HepG2 (cell line): Measurements from ENCODE around the gene CBX7. TPM values are rescaled to one million over a fixed set of nuclear protein-coding genes. Genes with fewer than 3 reads are reported as not detected.

ENCODE experiments used
- ATAC-seq: fragments of 200-7000 bp; cut with Tn5 transposase; 3 replicates; pipeline ENCODE4 v1.9.1; 2020; ENCODE audit warnings: mild to moderate bottlenecking, moderate library complexity
- BruUV-seq: library from RNA; stranded (reverse); fragments of 400-500 nt; replicated peaks from 2 replicates; lab custom pipeline; 2021; lab: Mats Ljungman, UMichigan
- CTCF ChIA-PET: fragments of 300-600 bp; formaldehyde crosslinking; extraction: SDS; loops from one replicate; lab custom pipeline; 2021; ENCODE audit warnings: low total read pairs, inconsistent platforms, low intra/inter-chr PET ratio; lab: Yijun Ruan, JAX
- POLR2A ChIA-PET: fragments of 350-600 bp; sonication (Branson Sonifier 250); formaldehyde crosslinking; loops from one replicate; lab custom pipeline; 2020; ENCODE audit warnings: antibody characterized with exemption, inconsistent platforms; lab: Yijun Ruan, JAX
- DNase-seq: peaks from one replicate; pipeline ENCODE4 v3.0.0-alpha.2; 2015; ENCODE audit warnings: low spot score
- FAIRE-seq: peaks from 3 replicates; lab custom pipeline; 2011; peaks lifted over from hg19 to GRCh38; lab: Jason Lieb, UNC
- H2AFZ ChIP-seq: one replicate; pipeline ENCODE4 v1.6.1; 2011; ENCODE audit warnings: low read length, inconsistent platforms
- H3K27ac ChIP-seq: fragments of 300-600 bp; 3 replicates; pipeline ENCODE4 v1.8.0; 2011; ENCODE audit warnings: mixed run types, mild to moderate bottlenecking, mixed read lengths, low read length, inconsistent platforms; ENCODE audit not compliant: insufficient read depth; ENCODE audit errors: extremely low read length
- H3K27me3 ChIP-seq, 2 experiments: fragments of 200-600 bp in 1 of 2; 2 replicates in 1 of 2; 3 replicates in 1 of 2; pipeline versions ENCODE4 v1.6.0 to v1.8.0; 2011; ENCODE audit warnings: low read length in 2 of 2, mild to moderate bottlenecking in 2 of 2, moderate library complexity in 2 of 2, inconsistent platforms in 1 of 2; ENCODE audit not compliant: insufficient read depth in 2 of 2, control insufficient read depth in 1 of 2
- H3K36me3 ChIP-seq, 2 experiments: fragments of 200-600 bp in 1 of 2; replicated peaks in 1 of 2; 2 replicates in 1 of 2; 3 replicates in 1 of 2; pipeline versions ENCODE4 v1.5.1 to v1.8.0; 2011; ENCODE audit warnings: low read length in 2 of 2, inconsistent platforms in 1 of 2; ENCODE audit not compliant: insufficient read depth in 2 of 2, control insufficient read depth in 1 of 2
- H3K4me1 ChIP-seq: 2 replicates; pipeline ENCODE4 v1.5.1; 2012; ENCODE audit warnings: low read length, inconsistent platforms; ENCODE audit not compliant: insufficient read depth
- H3K4me2 ChIP-seq: 2 replicates; pipeline ENCODE4 v1.6.0; 2011; ENCODE audit warnings: low read depth, low read length, inconsistent platforms
- H3K4me3 ChIP-seq, 3 experiments: fragments of 200-600 bp in 1 of 3; sonication (generic), shearing (Covaris generic) in 1 of 3; replicated peaks in 1 of 3; 2 replicates each; pipeline ENCODE4 v1.5.1; 2011 to 2016; ENCODE audit warnings: low read length in 3 of 3, inconsistent platforms in 2 of 3, low read depth in 2 of 3, mild to moderate bottlenecking in 2 of 3, control low read depth in 1 of 3, mixed read lengths in 1 of 3; ENCODE audit not compliant: insufficient read depth in 1 of 3
- H3K79me2 ChIP-seq: one replicate; pipeline ENCODE4 v1.6.1; 2011; ENCODE audit warnings: low read length, inconsistent platforms; ENCODE audit not compliant: insufficient read depth
- H3K9ac ChIP-seq: 2 replicates; pipeline ENCODE4 v1.6.0; 2011; ENCODE audit warnings: mild to moderate bottlenecking, low read depth, low read length, inconsistent platforms; ENCODE audit not compliant: insufficient read depth
- H3K9me3 ChIP-seq: 2 replicates; pipeline ENCODE4 v1.5.1; 2012; ENCODE audit warnings: mild to moderate bottlenecking, low read length
- H4K20me1 ChIP-seq: 2 replicates; pipeline ENCODE4 v1.6.0; 2011; ENCODE audit warnings: inconsistent platforms, mild to moderate bottlenecking, low read length, moderate library complexity; ENCODE audit not compliant: insufficient read depth
- BCL6 ChIP-seq: IDR thresholded peaks from 2 replicates; pipeline ENCODE4 v1.6.1; 2016; ENCODE audit warnings: missing genetic modification reagents, missing compliant biosample characterization
- ETV6 ChIP-seq: sonication (generic); formaldehyde crosslinking; conservative IDR thresholded peaks from 2 replicates; pipeline ENCODE4 v1.4.0; 2020; ENCODE audit warnings: missing genetic modification reagents
- FOXC1 ChIP-seq: sonication (generic); formaldehyde crosslinking; IDR thresholded peaks from 2 replicates; pipeline ENCODE4 v1.8.0; 2022; ENCODE audit warnings: mild to moderate bottlenecking, missing genetic modification reagents, borderline replicate concordance
- HINFP ChIP-seq: sonication (generic); formaldehyde crosslinking; IDR thresholded peaks from 2 replicates; pipeline ENCODE4 v1.4.0; 2020; ENCODE audit warnings: low read depth, mild to moderate bottlenecking, missing genetic modification reagents
- NAIF1 ChIP-seq: sonication (generic); formaldehyde crosslinking; IDR thresholded peaks from 2 replicates; pipeline ENCODE4 v1.5.0; 2020; ENCODE audit warnings: mild to moderate bottlenecking, missing genetic modification reagents, borderline replicate concordance
- NFIC ChIP-seq: IDR thresholded peaks from 2 replicates; pipeline ENCODE4 v1.6.1; 2012; ENCODE audit warnings: mild to moderate bottlenecking, low read length, inconsistent platforms
- TFAP4 ChIP-seq: sonication (generic); IDR thresholded peaks from 2 replicates; pipeline ENCODE4 v1.6.1; 2016; ENCODE audit warnings: low read depth, borderline replicate concordance
- ZBTB33 ChIP-seq: sonication (generic); formaldehyde crosslinking; IDR thresholded peaks from 2 replicates; pipeline ENCODE4 v1.4.0; 2020; ENCODE audit warnings: missing genetic modification reagents
- ZBTB46 ChIP-seq: sonication (generic); formaldehyde crosslinking; IDR thresholded peaks from 2 replicates; pipeline ENCODE4 v1.4.0; 2020; ENCODE audit warnings: mild to moderate bottlenecking, missing genetic modification reagents, borderline replicate concordance
- ZNF292 ChIP-seq: sonication (generic); formaldehyde crosslinking; IDR thresholded peaks from 2 replicates; pipeline ENCODE4 v1.8.1; 2022; ENCODE audit warnings: mild to moderate bottlenecking, low read depth, missing genetic modification reagents, borderline replicate concordance
- ZNF33A ChIP-seq: sonication (generic); formaldehyde crosslinking; IDR thresholded peaks from 2 replicates; pipeline ENCODE4 v1.5.1; 2020; ENCODE audit warnings: missing genetic modification reagents, mild to moderate bottlenecking, moderate library complexity, borderline replicate concordance
- ZNF567 ChIP-seq: sonication (generic); formaldehyde crosslinking; IDR thresholded peaks from 2 replicates; pipeline ENCODE4 v1.8.1; 2023; ENCODE audit warnings: mild to moderate bottlenecking, missing genetic modification reagents, borderline replicate concordance
- ZNF609 ChIP-seq: sonication (generic); formaldehyde crosslinking; IDR thresholded peaks from 2 replicates; pipeline ENCODE4 v1.4.0; 2020; ENCODE audit warnings: mild to moderate bottlenecking, missing genetic modification reagents, borderline replicate concordance
- ZNF672 ChIP-seq: sonication (generic); formaldehyde crosslinking; IDR thresholded peaks from 2 replicates; pipeline ENCODE4 v1.8.1; 2022; ENCODE audit warnings: missing genetic modification reagents
- WGBS: methylation state at CpG from one replicate; pipeline ENCODE4 v1.1.6; 2017; ENCODE audit warnings: low lambda C conversion rate; 5-methylcytosine and 5-hydroxymethylcytosine counted together
- in situ Hi-C: cut with HindIII; loops from 2 replicates; pipeline ENCODE4 v1.10.0; 2017; ENCODE audit warnings: low pct_unique_long_range_greater_than_20kb; ENCODE audit not compliant: extremely low pct_ligation_motif_present
- intact Hi-C: fragments of 100-400 bp; cut with micrococcal nuclease; formaldehyde crosslinking; loops from one replicate; pipeline ENCODE4 v1.10.0; 2022; ENCODE audit not compliant: unreplicated experiment
- polyA plus RNA-seq, 8 experiments: library from polyadenylated mRNA; depleted of rRNA in 3 of 8; stranded (reverse) in 7 of 8; unstranded in 1 of 8; fragments of >200 nt; fragmentation: Illumina TruSeq in 4 of 8; extraction: Trizol in 4 of 8; gene quantifications; 2 replicates each; pipeline versions ENCODE4 v1.2.1 to v1.2.3, GENCODE V29; 2011 to 2016; ENCODE audit warnings: low read depth in 4 of 8, missing spikeins in 1 of 8, mixed read lengths in 1 of 8; ENCODE audit not compliant: insufficient read depth in 1 of 8
- total RNA-seq, 5 experiments: library from RNA; depleted of rRNA; stranded (reverse); fragments of >200 nt; fragmentation: Illumina TruSeq; extraction: Trizol; gene quantifications; 2 replicates each; pipeline ENCODE4 v1.2.3, GENCODE V29; 2016; ENCODE audit warnings: low read depth in 1 of 5

Gene CBX7
- total and polyA plus RNA-seq, 2 of the 13 experiments (the other 11 are each of a cell fraction or from before 2014, with no cell fraction given), result 0.35 to 4.9 TPM

- Histone ChIP-seq H2AFZ (no peak overlapping the region), H4K20me1 (no peaks in the 10 kb centered on the region), H3K27ac (no peak overlapping the region), H3K4me1 (peaks cover 35% of the 10 kb centered on the region), H3K27me3 (peaks cover 0 to 23% of the 10 kb centered on the region in 2 experiments; a peak in 2 of 5 replicates), H3K79me2 (no peaks in the 10 kb centered on the region), H3K4me2 (no peak overlapping the region), H3K9me3 (no peaks in the 10 kb centered on the region; the same call in 1 of the 2 replicates), H3K4me3 (no peak overlapping the region), H3K9ac (no peak overlapping the region), H3K36me3 (no peaks in the 10 kb centered on the region)
- WGBS, result 40% methylated on average over 10 of the region's 10 CpGs
- intact Hi-C loops (no loop called here), in situ Hi-C loops (no loop called here)
- DNase-seq (no peak), FAIRE-seq (no peak), ATAC-seq (no peak)
- ChIA-PET POLR2A (no interaction called here), CTCF (no interaction called here)
- no TSS peak for BruUV-seq
- TF ChIP-seq ZNF672 (no peak), ZNF33A (CRISPR knock-in tag) (no peak), ZNF567 (CRISPR knock-in tag) (no peak), ZBTB33 (CRISPR knock-in tag) (no peak), NFIC (no peak), ETV6 (CRISPR knock-in tag) (no peak), ZNF292 (CRISPR knock-in tag) (no peak), ZNF609 (CRISPR knock-in tag) (no peak), FOXC1 (no peak), NAIF1 (CRISPR knock-in tag) (no peak), HINFP (CRISPR knock-in tag) (no peak), BCL6 (CRISPR knock-in tag) (no peak), ZBTB46 (CRISPR knock-in tag) (no peak), TFAP4 (no peak)
These were observed 36.3 kb upstream of the CBX7 start for GRCh38 chr22:39188809-39189208.
